Activated effector memory CD4-positive, alpha-beta T cell treated with Interleukin-2 at 50 U/mL for 16 hours (primary cell): ENCODE results near the gene PSORS1C1.

Experiments used
- DNase-seq: peaks from one replicate; pipeline ENCODE4 v3.0.0-alpha.2; 2020

Gene PSORS1C1

DNA sequence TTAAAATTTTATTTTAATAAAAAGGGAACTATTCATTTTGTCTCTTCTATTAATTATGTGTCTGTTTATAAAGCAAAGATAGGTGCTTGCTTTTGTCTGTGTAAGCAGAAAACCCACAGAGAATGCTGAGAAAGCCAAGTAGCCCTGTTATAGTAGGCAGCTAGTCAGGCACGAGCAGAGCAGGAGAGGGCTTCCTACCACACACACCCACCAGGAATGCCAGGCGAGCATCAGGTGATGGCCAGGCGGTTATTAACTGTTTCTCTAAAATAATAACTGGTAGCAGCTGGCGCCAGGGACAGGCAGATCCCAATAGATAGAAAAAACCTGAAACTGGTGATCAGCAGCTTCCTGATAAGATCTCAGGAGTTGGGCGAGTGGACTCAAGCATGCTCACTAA, 17.9 kb upstream of the PSORS1C1 start:
- no peak for DNase-seq

DNA sequence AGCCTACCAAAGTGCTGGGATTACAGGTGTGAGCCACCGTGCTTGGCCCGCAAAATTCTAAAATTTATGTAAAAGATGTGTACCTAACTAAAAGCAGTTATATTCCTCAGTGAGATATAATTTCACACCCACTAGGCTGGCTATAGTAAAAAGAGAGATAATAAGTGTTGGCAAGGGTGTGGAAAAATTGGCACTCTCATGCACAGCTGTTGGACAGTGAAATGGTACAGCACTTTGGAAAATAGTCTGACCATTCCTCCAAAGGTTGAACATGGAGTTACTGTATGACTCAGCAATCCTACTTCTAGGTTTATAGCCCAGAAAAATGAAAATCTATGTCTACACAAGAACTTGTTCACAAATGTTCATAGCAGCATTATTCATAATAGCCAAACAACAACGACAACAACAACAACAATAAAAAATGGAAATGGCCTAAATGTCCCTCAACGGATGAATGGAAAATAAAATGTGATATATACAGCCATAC, 16.1 kb upstream of the PSORS1C1 start:
- no peak for DNase-seq

DNA sequence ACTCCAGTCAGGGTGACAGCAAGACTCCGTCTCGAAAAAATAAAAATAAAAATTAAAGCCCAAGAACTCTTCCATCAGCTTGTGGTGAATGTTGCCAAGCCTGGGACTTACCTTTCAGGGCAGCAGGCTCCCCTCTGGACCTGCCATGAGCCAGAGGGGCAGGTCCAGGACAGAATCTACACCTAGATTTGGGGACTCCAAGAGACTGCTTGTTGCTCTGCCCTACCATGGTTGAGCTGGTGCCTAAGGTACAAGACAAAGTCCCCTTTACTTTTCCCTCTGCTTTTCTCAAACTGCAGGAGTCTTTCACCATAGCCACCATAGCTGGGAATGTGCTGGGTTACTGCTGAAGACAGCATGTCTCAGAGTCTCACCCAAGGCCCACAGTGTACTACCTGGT, 11.5 kb upstream of the PSORS1C1 start:
- DNase-seq = no peak

DNA sequence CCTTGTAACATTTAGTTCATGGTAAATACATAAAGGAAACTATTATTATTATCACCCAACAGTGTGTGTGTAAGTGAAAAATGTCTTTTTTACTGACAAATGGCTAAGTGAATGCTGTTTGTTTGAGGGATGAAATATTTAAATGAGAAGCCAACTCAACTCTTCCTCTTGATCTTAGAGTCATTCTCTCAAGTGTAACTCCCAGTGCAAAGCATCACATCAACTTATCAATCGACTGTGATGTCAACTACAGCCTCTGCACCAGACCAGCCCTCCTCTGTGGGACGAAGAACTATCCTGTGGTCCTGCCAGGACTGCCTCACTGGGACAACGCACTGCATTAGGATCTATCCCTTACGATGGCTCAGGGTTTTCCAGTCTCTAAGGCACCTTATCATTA, 7.5 kb upstream of the PSORS1C1 start:
- DNase-seq = no peak

DNA sequence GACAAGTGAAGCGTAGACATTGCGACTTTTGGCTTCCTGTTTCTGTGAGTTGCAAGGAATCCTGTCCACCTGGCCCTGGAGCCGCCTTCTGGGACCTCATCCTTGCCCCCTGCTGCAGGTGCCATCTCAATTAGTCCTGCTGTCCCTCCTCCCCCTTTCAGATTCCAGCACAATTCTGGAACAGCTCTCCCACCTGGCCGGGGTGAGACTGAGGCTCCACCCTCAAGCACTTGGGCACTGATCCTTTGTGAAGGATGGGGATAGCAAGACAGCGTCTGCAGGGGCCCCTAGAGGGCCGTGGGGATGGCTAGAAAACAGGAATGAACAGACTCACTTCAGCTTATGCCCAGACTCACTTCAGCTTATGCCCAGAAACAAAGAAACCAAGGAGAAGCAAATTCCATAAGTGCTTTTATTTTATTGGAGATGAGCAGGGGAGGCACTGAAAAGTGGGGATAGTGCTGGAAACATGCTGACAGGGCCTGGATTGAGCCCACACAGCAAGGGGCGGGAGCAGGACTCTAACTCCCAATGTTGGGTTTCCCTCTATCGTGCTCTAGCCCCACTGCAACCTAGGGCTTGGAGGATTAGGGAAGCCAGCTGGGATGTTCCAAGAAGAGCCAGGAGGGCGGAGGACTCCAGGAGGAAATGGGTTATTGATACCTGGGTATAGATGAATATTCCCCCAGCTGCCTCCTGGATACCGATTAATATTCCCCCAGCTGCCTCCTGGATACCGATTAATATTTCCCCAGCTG, 3.6 kb upstream of the PSORS1C1 start:
- no peak for DNase-seq

DNA sequence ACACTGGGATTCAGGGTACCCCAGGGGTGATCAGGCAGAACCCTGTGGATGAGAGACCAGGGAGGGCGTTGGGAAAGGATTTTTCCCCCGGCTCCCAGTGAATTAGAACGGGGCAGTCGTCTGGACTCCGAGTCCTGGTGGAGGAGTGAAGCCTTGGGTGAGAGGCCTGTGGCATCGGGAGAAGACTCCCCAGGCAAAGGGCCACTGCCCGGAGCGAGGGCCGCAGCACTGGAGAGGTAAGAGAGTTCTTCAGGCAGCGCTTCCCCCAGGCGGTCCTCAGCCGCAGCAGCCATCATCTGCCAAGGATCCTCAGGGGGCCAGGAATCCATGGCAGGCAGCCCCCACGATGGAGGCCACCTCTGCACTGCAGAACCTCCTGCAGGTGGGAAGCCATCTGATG, 2.9 kb upstream of the PSORS1C1 start:
- DNase-seq = no peak

DNA sequence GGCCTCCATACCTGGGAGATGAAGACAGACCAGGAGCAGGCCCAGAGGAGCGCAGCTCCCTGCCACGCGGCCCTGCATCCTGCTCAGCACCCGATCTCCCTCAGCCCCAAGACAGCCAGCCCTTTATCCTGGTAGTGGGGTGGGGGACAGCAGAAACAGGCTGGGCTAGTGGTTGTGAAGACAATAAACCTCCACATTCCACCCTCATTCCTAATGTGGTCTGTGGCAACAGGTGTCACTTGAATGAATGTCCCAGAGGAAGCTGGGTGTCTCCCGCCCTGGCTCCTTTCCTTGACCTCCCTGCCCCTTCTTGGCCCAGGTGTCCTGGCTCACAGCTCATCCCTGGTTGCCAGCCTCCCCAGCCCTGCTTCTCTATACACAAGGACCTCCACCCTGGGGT, 2.1 kb upstream of the PSORS1C1 start, which contains the start of gene C6orf15:
TSS of gene C6orf15 (minus strand) at position 98 of the 400 bp plus-strand sequence. CDS start at position 78, 20 bp downstream.
- no peak for DNase-seq

DNA sequence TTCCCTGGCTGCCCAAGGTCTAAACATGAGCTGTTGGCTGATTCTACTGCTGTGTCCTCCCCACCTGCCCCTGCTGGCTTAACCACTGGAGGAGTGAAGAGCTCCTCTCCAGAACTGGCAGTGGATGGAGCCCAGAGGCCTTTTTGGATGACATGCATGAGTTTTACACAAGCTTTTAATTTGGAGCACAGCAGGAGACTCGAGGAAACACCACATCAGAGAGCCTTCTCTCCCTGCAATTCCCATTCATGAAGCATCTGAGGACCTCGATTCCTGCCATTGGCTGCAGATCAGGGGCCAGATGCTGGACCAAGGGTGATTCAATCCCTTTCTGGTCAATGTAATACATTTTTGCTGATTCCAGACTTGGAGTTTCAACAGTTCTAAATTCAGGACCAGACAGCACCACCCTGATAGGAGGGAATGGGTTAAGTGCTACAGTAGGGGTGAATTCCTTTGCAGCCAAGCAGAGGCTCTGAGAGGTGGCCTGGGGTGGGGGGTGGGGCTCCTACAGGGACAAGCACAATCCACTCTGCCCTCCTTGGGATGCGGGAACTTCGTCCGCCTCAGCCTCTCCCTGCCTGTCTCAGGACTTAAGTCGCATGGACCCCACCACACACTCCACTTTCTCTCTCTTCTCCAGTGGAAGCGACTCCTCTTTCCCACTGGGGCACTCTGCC, 599 bp upstream of the PSORS1C1 start:
- DNase-seq = no peak

DNA sequence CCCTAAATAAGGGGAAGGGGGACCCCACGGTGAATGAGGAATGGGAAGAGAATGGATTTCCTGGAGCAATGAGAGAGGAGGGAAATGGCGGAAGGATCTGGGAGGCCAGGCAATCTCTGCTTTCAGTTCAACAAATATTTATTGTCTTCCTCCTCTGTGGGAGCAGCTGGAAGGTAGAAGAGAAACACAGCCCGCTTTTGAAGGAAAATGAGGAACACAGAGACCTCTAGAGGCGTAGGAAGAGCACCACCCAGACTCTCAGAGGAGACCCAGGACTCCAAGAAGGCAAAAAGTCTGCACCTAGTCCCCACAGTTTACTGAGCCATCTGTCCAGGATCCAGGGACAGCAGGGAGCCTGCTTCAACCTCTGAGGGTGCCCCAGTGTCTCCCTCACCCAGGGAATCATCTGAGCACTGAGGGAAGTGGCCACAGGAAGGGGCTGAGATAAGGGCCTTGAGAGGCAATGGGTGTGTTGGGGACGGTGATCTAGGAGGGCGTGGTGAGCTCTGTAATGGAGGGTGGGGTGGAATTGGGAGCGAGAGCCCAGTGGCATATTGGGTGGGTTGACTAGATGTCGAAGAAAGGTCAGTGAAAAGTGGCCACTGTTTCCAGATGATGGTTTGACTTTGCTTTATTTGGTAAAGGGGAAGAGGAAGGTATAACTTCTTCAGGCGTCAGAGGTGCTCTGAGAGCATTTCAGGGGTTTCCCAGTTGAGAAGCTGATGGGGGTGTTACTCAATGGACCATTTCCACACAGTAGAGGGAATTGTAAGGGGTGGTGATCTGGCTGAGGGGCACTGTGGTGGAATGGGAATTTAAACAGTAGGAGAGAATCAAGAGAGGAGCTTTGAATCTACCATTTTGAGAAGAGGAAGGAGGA, 610 bp downstream of the PSORS1C1 start:
- no peak for DNase-seq

DNA sequence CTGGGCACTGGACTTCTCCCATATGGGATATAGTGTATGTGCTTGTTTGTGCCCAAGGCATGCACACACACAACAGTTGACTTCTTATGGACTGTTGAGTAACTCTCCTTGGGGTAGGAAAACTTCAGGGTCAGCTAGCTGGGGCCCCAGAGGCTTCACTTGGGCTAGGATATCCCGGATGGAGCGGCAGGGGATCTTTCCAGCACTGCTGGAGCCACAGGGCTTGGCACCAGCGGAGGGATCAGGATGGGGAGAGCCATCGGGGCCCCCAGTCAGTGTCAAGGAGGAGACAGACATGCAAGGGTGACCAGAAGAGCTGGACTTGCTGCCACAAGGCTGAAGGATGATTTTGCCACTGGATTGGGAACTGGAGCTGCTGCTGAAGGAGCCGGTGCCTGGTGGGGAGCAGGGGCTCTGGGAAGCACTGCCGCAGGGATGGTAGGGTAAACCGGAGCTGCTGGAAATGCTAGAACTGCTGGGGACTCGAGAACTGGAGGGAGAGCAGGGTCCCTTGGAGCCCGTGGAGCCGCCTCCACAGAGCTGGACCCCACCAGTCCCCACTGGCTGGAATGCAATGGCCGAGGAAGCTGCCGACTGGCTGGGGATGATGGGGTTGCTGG, 1.5 kb downstream of the PSORS1C1 start:
- DNase-seq = no peak

DNA sequence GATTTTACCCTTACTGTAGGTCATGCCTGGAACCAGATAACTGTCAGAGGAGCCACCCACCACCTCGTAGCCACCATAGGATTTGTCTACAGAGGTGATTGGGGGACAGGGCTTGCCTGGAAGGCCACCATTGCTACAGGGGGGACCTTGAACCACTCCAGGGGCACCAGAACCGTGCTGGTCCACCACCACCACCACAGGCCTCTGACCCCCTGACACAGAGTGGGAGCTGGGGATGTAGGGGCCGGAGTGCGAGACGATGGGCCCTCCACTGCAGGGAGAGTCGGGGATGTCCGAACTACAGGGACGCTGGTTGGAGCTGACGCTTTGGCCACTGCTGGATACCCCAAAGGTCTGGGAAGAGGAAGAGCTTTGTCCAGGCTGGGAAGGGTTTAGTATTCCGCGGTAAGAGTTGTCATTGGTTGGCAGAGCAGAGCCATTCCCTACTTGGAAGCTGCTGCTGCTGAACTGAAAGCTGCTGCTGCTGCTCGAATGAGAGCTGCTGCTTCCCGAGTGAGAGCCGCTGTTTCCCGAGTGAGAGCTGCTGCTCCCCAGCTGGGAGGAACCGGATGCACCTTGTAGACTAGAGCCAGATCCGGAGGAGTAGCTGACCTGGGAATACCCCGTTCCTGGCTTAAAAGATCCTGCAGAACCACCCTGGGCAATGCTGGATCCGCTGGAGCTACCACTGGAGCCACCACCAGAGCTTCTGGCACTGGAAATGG, 2.2 kb downstream of the PSORS1C1 start:
- DNase-seq = no peak

DNA sequence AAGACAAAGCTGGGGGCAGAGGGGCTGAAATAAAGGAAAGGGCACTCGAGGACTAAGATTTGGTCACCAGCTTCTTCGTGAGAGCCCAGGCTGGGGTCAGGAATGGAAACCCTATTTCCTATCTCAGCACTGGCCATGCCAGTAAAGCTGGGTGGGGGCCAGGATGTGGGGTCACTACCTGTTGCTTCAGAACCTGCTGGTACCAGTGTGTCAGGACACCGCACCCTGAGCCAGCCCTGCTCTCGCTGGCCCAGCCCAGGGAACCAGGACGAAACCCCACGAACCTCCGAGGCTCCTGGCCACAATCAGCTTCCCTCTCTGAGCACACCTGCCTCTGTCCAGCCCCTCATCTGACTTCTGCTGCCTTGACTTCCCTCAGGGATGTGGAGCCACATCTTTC, 3.6 kb downstream of the PSORS1C1 start:
- DNase-seq = no peak

DNA sequence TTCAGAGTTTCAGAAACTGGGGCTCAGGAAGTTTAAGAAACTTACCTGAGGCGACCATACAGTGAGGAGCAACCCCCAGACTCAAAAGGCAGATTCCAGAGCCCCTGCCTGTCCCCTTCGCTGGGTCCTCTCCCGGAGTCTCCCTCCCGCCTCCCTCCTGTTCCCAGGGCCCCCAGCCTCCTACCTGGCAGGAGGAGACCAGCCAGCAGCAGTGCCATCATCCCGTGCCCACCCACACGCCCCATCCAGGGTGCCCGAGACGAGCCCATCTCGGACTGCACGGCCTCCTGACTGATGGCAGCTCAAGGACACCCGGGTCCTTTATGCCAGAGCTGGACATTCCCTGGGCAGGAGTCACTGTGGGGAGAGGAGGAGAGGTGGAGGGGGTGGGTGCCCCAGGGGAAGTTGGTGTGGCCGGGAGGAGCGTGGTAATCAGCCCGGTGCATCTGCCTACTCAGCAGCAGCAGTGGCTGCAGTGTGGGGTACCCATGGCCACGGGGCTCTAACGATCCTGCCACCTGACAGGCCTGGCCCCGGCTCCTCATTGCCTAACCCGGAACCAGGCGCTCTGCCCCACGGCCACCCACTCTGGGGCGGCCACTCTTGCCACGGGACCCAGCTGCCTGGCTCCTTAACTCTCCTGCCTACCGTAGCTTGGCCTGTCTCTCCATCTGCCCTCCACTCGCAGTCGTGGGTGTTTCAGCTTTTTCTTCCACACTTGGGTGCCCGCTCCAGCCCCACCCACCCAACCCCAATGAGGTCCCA, 5.7 kb downstream of the PSORS1C1 start, which contains the start of gene CDSN:
TSS of gene CDSN (minus strand) at position 296 of the 765 bp plus-strand sequence. CDS start at position 269, 27 bp downstream.
- DNase-seq = no peak

DNA sequence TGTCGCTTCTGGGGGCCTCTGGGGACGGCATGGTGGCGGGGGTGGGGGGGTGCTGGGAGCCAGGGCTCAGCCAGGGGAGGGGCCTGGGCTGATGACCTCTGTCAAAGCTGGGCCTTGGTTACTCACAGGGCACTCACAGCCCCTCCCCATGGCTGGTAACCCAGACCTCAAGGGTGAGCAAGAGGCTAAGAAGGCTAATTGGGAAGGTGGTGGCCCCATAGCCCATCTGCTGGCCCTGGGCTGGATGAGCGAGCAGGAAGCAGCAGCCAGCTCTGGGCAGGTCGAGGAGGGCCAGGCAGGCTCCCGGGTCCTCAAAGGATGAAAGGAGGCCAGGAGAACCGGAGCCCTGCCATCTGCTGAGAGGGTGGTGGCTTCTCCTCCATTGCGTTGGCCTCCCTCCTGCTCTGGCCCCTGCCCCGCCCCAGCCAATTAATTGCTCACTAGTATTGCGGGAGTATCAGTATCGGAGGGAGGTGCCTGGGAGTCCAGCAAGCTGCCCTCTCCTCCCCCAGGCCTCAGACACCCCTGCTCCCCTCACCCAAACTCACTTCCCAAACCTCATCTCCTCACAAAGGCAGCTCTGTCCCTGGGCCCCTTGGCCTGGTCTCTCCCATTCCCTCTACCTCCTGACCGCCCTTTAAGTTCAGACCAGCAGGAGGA, 6.7 kb downstream of the PSORS1C1 start:
- DNase-seq = no peak

DNA sequence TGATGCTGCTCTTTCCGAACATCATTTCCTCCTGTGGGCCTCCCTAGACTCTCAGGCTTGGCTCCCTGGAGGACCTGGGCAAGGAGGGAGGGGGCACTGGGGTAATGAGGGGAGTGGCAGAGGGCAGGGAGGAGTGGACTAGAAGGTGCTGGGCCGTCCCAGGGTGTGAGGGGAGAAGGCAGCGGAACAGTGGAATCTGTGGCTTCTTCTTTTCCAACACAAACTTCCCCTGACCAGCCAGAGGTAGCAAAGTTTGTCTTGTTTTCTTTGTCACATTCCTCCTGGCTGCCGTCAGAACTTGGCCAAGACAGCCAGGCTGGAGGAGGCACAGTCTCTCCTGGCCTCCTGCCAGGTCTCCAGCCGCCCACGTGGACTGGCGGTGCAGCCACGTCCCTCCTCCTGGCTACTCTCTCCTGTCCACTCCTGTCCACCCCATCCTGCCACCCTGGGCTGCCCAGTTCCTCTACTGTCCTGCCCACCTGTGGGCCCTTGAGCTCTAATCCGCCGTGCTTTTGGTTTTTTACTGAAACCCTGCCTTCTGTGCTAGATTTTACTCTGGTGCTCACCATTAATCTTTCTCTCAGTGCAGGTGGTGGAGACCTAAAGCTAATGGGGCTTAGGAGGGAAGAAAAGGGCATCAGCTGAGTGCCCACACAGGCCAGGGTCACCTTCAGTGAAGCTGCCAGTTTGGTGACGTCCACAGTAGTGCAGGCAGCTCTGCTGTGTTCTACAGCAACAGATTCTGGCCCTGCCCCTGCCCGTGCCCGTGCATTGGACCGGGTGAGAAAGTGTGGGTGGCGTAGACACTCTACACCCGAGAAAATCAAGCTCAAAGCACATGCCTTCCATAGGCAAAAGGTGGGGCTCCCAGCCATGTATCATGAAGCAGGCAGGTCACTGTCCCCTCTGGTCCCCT, 8.4 kb downstream of the PSORS1C1 start:
- DNase-seq = no peak

DNA sequence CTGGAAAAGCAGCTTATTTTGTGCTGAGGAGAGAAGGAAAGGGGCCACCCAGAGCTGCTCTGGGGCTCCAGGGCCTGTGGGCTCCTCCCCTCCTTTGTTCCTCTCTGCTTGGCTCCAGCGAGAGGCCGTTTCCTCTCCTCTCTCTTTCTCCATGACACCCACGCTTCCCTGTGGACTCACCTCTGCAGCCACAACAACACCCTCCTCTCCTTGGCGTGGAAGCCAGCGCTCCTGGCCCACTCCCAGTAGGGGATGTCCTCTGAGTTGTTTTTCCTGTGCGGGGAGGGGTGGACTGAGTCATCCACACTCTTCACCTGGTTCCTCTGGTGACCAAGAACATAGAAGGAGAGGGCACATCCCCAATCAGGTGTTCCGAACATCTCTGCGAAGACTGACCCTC, 10.6 kb downstream of the PSORS1C1 start:
- no peak for DNase-seq

DNA sequence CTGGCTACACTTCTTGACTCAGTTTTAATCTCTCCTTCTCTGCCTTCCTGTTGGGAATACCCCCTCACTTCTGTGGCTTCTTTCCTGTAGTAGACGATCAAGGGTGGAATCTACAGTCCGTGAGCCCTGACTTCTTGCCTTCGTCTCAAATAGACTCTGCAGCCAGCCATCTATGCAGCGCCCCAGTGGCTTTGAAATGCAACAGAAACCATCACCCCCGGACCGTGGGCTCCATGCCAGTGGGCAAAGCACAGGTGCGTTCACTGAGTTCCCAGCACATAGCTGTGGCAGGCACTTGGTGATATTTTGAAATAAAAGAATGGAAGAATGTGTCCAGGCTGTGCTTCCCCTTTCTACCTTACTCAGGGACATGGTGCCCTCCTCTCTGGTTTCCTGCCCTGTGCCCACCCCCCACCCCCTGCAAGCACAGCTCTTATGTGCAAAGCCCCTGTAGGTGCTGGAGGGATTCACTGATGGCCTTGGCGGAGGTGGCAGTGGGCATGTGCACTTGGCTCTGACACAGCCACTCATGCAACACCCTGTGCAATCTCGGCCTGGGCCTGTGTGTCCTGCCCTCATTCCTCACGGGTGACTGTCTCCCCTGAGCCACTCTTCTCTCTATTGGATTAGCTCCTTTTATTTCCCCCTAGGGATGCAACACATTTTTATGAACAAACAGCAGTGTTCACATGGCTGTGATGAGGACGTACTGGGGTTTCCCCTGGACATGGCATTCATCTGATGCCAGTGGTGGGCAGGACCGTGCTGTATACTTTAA, 11.2 kb downstream of the PSORS1C1 start:
- DNase-seq = no peak

DNA sequence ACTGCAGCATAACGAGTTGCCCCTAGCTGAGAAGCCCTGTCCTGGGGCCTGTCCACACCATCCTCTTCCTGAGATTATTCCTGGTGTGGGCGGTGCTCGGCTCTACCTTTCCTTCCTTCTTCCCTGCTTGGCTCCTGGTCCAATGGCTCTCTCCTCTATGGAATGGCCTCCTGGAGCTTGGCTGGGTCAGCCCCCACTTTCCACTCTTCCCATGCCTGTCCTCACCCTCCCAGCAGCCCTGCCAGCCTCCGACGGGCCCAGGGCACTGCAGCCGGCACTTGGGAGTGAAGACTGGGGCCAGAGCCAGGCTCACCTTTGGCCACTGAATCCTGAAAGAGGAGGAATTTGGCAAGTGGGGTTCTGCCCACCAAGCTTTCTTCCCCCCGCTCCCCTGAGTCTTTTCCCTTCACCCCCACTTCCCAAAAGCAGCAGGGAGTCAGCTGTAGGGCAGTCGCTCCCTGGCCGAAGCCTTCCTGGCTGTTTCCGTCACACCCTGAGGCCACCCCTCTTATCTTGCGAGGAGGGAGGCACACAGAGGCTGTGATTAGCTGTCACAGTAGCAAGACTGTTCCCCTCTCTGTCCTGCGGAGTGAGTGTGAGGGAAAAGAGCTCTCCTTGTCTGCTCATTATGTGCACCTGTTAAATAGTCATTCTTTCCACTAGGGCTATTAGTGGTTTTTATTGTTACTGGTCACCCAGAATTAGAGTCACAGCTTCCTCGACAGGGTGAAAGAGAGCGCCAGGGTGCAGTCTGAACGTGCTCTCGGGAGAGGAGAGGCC, 12.0 kb downstream of the PSORS1C1 start:
- DNase-seq = no peak
